ENCODE measurements around the gene C16orf90.

GRCh38 chr16:3532741-3533140 is 37.5 kb upstream of the C16orf90 start:
- TF ChIP-seq, protein P1, sequence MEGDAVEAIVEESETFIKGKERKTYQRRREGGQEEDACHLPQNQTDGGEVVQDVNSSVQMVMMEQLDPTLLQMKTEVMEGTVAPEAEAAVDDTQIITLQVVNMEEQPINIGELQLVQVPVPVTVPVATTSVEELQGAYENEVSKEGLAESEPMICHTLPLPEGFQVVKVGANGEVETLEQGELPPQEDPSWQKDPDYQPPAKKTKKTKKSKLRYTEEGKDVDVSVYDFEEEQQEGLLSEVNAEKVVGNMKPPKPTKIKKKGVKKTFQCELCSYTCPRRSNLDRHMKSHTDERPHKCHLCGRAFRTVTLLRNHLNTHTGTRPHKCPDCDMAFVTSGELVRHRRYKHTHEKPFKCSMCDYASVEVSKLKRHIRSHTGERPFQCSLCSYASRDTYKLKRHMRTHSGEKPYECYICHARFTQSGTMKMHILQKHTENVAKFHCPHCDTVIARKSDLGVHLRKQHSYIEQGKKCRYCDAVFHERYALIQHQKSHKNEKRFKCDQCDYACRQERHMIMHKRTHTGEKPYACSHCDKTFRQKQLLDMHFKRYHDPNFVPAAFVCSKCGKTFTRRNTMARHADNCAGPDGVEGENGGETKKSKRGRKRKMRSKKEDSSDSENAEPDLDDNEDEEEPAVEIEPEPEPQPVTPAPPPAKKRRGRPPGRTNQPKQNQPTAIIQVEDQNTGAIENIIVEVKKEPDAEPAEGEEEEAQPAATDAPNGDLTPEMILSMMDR (IDR thresholded peaks at IDR 0.05): no peak
- no peak for TF ChIP-seq POLR2A (IDR thresholded peaks at IDR 0.05)

Measured in right lobe of liver (tissue), 4 donors.